ENCODE measurements around the gene DNASE2B.

The DNASE2B gene, protein sequence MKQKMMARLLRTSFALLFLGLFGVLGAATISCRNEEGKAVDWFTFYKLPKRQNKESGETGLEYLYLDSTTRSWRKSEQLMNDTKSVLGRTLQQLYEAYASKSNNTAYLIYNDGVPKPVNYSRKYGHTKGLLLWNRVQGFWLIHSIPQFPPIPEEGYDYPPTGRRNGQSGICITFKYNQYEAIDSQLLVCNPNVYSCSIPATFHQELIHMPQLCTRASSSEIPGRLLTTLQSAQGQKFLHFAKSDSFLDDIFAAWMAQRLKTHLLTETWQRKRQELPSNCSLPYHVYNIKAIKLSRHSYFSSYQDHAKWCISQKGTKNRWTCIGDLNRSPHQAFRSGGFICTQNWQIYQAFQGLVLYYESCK

DNA sequence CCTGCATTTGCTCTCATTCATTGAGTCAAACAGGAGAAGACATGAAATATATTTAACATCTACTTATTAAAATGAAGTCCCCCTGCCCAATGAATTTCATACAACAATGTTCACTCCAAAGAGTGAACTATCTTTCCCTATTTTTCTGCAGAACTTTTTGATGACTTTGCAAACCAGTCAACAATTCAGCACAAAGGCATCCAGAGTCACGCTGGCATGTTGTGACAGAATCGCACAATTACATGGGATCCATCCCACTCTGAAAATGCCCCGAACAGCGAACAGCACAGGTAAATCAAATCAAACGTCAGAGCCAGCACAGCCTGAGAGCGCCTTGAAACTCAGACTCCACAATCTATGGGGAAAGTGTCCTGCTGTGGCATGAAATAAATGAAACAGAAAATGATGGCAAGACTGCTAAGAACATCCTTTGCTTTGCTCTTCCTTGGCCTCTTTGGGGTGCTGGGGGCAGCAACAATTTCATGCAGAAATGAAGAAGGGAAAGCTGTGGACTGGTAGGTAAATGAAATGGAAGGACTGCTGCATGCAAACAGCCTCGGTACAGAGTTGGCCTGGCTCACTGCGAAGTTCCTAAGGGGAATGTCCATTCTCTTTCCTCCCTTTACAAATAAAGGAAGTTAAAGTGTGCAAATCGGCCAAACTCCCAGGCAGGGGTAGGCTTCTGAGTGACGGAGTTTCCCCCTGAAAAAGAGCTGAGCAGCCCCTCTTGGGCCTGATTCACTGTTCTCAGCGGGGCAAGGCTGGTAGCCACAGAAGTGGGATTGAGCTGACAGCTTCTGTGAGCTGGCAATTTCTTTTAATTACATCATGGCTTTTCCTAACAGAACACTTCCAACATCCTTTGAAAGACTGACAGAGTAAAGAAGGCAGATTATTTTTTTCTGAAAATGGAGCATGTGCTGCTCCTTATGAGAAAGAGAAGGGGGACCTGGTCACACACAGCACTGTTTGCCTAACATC lies at the start of gene DNASE2B:
Gene DNASE2B, plus strand, starts transcription at position 310 of the 981 bp plus-strand sequence. Its CDS starts 81 bp downstream, at position 391.
- no peak for DNase-seq (ENCODE audit: low read depth in 1 of 2, low spot score in 1 of 2)

DNA sequence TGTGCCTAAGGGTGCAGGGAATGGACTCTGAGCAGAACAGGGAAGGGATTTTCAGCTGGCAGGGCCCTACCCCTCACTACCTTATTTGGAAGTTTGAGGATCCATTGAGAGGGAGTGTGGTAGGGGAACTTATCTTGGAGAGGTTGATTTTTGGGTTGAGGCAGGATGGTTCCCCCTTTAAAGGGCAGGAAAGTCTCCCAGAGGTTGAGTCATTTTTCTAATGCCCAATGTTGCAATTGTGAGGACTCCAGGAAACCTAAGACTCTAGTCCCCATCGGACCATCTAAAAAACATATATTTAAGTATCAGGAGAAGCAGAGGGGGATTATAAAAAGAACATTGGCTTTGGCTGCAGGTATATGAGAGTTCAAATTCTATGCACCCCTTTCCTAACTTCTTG lies 49.5 kb upstream of the DNASE2B start:
- no peak for DNase-seq (ENCODE audit: low read depth in 1 of 2, low spot score in 1 of 2)

DNA sequence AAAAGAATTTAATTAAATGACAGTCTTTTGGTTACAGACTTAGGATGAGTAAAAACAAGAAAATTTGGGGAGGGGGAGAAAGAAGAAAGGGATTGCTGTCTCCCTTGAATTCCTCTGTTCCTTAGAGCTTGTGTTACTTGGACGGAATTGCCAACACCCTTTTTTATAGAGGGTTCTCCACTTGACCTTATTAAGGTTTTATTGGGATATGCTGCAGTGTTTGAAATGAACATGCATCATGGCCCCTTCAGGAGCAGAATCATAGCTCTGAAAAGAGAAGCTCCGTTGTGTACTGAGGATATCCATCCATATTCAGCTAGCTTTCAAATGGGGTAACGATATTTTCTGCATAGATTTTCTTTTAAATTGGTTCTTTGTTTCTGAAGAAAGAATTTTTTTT lies 48.2 kb upstream of the DNASE2B start:
- no peak for DNase-seq (ENCODE audit: low read depth in 1 of 2, low spot score in 1 of 2)

DNA sequence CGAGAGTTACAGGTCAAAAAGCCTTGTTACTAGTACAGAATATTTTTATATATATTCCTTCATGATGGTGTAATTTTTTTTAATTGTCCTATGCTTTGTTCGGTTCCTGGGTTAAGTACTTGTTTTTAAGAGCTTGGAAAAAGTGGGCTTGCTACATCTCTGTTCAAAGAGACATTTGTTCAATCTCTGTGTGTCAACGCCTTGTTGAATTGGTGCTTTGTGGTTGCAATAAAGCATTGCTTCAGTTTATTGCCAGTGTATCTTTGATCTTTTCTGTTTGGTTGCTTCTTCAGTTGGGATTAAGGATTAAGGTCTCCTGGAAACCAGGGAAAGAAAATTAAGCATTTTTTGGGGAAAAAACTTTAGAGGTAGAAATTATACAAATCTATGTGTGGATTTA lies 47.7 kb upstream of the DNASE2B start:
- DNase-seq (ENCODE audit: low read depth in 1 of 2, low spot score in 1 of 2): no peak

DNA sequence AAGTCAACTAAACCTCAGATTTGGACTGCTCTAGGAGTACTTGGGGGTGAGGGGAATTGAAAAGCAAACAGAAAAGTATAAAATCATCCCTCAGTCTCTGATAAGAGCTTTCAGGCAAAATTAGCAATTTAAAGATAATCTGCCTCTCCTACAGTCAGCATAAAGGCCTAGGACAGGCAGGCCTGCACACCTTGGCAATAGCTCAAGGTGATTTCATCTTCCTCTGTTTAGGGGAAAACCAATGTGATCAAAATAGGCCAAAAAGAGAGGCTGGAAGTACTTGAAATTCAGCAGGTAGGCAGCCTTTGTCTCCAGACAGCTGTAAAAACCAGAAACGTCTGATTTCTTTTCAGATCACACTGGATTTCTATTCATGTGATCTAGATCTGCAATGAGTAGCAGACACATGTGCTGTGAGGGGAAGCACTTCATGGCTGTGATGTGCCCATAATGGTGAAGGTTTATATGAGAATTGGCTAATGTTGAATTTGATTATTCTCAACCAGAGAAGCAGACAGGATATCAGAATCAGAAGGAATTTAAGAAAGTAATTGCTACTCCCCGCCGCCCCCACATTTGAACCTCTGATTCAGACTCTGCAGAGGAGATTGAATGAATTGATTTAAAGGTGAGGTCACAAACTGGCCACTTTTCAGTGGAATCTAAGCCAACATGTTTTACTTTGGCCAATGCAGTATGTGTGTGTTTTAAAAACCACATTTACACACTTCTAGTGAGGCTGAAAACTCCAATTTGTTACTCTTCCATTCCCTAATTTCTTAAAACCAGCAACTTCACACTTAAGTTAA lies 45.8 kb upstream of the DNASE2B start:
- no peak for DNase-seq (ENCODE audit: low read depth in 1 of 2, low spot score in 1 of 2)

DNA sequence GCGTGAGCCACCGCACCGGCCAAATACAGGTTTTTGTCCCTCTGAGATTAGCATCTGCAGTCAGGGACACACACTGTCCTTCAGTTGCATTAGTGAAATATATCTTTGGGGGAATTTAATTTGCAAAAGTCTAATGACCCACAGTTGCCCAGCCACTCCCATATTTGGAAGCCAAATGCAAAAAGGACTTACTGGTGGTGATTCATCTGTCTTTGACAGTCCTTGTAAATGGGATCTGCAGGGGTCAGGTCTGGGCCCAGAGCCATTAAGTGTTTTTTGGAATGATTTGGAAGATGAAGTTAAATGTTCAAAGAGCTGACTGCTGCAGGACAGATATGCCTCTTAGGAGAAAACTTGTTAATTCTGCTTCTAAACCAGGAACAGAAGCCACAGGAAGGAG lies 44.6 kb upstream of the DNASE2B start:
- no peak for DNase-seq (ENCODE audit: low read depth in 1 of 2, low spot score in 1 of 2)

DNA sequence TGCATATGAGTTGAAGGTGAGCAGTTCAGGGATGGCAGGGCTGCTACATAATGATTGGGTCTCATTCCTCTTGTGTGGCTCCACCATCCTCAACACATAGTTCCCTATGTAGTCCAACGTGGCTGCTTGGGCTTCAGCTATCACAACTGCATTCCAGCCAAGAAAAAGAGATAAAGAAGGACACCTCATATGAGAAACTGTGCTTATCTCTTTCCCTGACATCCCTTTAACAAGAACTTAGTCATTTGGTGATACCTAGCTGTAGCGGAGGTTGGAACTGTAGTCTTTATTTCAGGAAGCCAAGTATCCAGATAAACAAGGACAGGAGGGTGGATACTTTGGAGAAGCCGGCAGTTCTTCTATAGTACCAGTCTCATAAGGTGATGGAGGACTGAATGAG lies 42.7 kb upstream of the DNASE2B start:
- no peak for DNase-seq (ENCODE audit: low read depth in 1 of 2, low spot score in 1 of 2)

DNA sequence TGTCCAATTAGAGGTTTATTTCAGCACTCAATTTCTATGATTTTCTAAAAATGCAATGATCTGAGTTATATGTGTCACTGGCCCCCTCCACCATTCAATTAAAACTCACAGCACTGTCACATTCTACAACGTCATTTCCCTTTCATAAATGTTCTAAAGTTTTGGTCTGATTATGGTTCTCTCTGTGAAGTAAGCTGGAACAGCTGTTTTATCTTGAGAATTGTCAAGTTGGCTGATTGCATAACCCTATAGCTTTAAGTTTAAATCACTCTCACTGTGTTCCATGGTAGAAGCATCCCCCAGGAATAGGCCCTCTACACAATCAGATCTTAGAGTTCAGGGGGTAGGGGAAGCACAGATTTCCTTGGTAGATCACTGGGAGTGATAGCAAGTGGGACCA lies 41.4 kb upstream of the DNASE2B start:
- no peak for DNase-seq (ENCODE audit: low read depth in 1 of 2, low spot score in 1 of 2)

DNA sequence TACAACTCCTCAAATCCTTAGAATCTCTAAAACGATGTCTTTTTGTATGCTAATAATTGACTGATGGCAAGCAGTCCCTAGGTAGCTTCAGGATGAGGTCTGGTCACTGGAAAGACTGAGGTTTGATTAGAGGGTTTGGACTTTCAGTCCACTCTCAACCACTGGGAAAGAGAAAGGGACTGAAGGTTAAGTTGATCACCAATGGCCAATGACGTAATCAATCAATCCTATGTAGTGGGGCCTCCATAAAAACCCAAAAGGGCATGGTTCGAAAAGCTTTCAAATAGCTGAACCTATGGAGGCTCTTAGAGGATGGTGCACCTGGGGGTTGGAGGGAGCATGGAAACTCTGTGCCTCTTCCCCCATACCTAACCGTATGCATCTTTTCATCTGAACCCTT lies 39.6 kb upstream of the DNASE2B start:
- DNase-seq (ENCODE audit: low read depth in 1 of 2, low spot score in 1 of 2): no peak

DNA sequence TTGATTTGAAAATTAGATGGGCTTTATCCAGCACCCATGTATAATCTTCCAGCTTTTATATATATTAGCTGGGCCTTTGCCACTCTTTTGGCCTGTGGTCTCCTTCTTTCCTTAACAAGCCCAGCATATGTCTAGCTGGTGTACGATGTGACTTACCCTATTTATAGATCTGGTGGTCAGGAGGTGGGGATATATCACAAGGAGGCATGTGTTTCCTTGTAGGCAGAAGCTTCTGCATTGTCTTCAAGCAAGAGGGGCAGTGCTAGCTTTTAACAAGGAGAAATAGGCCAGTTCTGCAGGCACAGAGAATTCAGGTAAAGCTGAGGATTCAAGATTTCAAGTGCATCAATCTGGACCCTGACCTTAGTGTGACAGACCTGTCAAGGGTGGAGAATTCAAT lies 38.0 kb upstream of the DNASE2B start:
- DNase-seq (ENCODE audit: low read depth in 1 of 2, low spot score in 1 of 2): no peak

DNA sequence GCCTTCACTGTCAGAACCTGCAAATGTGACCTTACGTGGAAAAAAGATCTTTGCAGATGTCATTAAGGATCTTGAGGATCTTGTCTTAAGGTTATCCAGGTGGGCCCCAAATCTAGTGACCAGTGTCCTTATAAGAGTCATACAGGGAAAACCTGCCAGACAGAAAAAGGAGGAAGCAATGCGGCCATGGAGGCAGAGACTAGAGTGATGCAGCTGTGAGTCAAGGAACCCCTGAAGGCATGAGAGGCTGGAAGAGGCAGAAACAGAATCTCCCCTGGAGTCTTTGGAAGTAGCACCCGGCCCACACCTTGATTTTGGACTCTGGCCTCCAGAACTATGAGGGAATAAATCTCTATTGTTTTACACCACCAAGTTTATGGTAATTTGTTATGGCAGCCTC lies 36.5 kb upstream of the DNASE2B start:
- DNase-seq (ENCODE audit: low read depth in 1 of 2, low spot score in 1 of 2): no peak

DNA sequence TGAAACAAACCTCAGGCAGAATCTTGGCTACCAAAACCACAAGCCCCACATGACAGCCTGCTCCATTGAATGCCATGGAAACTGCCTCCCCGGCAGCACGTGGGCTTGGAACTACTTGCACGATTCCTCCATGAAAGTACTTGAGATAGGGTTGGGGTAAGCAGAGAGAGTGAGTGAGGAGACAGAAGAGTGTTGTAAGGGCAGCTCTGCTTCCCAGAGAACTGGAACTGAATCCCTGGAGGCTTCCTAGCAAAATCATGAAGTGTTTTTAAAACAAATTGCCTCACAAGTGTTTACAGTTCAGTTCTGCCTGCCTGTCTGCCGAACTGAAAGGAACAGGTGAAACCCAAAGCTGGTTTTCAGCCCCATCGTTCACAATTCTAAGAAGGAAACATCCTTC lies 35.3 kb upstream of the DNASE2B start:
- no peak for DNase-seq (ENCODE audit: low read depth in 1 of 2, low spot score in 1 of 2)

DNA sequence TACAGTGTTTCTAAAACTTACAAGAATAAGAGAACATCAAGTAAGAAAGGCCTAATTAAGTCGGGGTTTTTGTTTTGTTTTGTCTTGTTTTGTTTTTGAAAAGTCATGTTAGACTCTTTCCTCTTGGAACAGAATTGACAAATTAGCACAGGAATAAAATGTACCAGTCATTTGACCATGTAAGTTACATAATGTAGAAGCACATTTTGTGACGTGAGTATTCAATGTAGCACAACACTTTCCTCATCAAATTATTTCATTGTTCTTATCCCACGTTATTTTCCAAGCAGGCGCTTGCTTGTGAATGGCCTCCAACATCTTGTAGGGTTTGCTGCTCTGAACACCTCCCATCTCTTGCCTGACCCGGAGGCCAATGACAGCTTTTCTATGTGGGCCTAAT lies 34.7 kb upstream of the DNASE2B start:
- DNase-seq (ENCODE audit: low read depth in 1 of 2, low spot score in 1 of 2): no peak

DNA sequence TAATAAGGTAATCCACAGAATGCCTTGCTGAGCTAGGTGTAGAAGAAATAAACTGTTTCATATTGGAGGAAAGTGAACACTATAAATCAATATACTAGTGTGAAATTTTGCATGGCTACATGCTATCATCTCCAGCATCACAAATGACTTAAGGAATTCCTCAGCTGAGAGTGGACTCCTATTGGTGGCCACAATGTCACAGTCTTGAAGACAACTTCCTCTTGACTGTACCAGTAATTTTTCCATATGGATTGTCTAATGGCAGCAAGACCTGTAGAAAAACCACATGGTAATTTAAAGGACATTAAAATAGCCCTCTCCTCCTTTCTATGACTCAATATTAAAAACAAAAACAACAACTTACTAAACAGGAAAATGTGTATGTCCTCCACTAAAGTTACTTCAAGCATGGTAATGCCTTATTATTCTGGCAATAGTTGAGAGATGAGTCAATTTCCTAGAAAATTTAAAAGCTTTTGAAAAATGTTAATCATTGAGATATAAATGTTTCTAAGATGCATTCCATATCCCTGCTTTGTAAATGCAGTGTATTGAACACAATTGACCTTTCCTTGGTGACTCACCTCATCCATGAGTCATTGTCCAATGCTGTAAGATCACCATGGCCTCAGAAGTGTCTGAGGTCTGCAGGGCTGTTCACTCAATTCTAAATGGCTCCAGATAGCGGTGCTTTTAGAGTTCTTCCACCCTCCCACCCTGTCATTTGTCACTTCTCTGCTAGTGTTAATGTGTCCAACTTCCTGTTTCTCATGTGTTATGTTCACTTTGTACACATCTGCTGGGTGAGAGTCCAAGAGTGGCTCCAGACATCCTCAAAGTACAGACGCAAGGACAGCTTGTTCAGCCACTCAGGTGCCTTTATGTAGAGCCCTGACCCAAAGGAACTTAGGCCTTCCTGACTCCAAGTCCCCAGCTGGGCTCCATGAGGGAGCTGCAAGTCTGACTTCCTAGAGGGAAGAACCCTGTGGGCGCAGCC lies 32.8 kb upstream of the DNASE2B start:
- DNase-seq (ENCODE audit: low read depth in 1 of 2, low spot score in 1 of 2): no peak

DNA sequence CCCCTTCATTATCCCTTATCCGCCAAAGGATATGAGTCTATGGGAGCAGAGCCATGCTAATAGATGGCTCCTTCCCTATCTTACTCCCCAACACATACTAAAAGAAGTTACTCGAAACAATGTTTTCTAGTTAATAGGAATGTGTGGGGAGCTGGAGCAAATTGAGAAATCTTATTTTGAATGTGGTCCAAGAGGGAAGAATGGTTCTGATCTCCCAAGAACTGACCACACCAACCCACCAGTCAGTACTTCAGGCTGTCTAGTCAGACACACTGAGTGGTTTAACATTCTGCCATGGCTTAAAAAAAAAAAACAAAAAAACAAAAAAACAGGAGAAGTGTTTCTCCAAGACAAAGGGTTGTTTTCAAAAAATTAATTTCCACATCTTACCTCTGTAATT lies 31.5 kb upstream of the DNASE2B start:
- no peak for DNase-seq (ENCODE audit: low read depth in 1 of 2, low spot score in 1 of 2)

DNA sequence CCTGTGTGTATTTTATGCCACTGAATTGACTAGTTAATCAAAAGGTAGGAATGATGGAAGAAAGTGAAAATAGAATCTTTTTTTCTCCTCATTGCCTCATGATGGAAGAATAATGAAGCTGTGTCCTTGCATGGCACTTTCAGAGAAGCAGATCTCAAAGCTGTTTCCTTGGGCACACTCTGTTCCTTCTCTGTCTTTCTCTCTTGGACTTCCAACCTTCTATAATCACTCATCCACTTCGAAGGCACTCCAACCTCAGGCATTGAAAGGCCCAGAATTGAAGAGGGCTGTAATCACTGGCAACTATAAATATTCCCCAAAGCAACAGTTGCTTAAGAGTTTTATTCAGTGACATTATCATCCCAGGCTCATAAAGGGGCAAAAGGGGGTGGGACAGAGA lies 31.1 kb upstream of the DNASE2B start:
- DNase-seq (ENCODE audit: low read depth in 1 of 2, low spot score in 1 of 2): no peak

DNA sequence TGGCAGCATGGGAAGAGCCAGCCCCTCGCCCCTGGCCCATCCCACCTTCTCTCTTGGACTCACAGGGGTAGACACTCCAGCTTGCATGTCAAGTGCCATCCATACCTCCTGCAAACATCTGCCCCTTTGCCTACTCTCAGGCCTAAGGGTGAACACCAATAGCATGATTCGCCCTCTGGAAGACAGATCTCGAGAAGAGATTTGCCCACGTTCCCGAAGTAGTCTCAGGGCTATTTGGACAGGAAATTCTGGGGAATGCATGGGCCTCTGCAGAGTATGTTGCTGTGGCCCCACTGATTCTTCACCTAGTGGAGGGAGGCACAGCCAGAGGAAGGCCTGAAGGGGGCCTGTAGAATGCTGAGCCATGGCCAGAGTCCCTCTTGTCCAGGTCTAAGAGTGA lies 29.8 kb upstream of the DNASE2B start:
- DNase-seq (ENCODE audit: low read depth in 1 of 2, low spot score in 1 of 2): no peak

DNA sequence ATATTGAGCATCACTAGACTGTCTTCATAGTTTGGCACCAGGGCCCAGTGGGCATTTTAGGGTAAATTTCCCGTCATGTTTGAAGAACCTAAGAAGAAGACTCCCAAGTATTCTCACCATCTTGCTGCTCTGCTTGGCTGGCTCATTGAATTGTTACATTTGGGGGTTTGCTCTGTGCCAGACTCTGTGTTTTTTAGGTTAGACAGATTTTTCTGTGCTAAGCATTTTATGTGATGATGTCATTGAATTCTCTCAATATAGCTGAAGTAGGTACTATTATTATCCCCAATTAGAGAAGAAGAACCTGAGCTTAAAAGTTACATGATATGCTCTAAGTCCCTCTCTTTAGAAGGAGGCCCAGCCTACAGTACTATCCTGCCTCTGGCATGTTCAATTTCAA lies 28.0 kb upstream of the DNASE2B start:
- no peak for DNase-seq (ENCODE audit: low read depth in 1 of 2, low spot score in 1 of 2)

DNA sequence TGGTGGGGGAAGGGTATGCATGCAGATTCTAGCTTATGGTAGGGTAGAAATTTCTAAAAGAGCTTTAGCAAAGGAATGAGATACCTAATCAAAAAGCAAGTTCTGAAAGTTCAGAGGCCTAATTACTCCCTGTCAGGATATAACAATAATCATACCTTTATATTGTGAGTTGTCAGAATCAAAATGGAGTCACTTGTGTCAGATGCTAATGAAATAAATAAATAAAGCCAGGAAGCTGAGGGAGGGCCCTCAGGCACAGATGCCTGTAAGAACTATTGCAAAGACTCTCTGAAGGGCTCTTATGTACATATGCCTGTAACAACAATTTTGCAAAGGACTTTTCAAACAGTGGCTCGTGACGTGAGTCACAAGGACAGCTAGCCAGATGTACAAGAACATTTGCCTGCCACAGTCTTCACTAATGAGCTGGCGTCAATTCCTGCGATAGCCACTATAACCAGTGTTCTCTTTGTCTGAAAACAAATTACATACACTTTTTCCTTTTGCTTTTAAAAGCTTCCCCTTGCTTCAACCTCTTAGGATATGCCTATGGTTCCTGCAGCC lies 27.4 kb upstream of the DNASE2B start:
- no peak for DNase-seq (ENCODE audit: low read depth in 1 of 2, low spot score in 1 of 2)

Data from activated T-helper 1 cell treated with anti-CD3 and anti-CD28 coated beads, Interleukin-2, amount 50 U/mL, for 16 hours (primary cell).